ENCODE data around the gene TRPM6. TPM values are rescaled to one million over a fixed set of nuclear protein-coding genes. Genes with fewer than 3 reads are reported as not detected.

The TRPM6 gene
- total RNA-seq, 4 donors from 2014 or later, result 1.1 to 3.9 (median 1.6) TPM

GRCh38 chr9:74674077-74674476 lies 213.6 kb downstream of the TRPM6 start:
- DNase-seq (ENCODE audit: low spot score), result no peak

More at GRCh38 chr9:74674077-74674476, 213.6 kb downstream of the TRPM6 start:
- no peak for ATAC-seq (ENCODE audit: low FRiP score)
- TF ChIP-seq CTCF (IDR thresholded peaks at IDR 0.05), result no peak

Small RNA genes within 50 kb of the gene (small RNA-seq; reads per million reads assigned to genes)
- gene RNU6-445P, result not detected

Other genes starting within 250 kb of the TRPM6 start
- 1 to 10 TPM; 2.1 to 5.5 (median 3.0) TPM for gene C9orf40, start 65.0 kb upstream of the TRPM6 start, total RNA-seq
- 10 to 100 TPM; 14.7 to 20.0 (median 19.4) TPM for gene CARNMT1, start 140.4 kb upstream of the TRPM6 start, total RNA-seq
- 10 to 100 TPM; 13.6 to 42.6 (median 24.0) TPM for gene NMRK1, start 200.2 kb upstream of the TRPM6 start, total RNA-seq
- 10 to 100 TPM; 30.7 to 58.6 (median 37.3) TPM for gene OSTF1, start 200.6 kb upstream of the TRPM6 start, total RNA-seq